HepG2 (cell line): Measurements from ENCODE around the gene CCN2. TPM values are rescaled to one million over a fixed set of nuclear protein-coding genes. Genes with fewer than 3 reads are reported as not detected.
A peak's percentile ranks its signal among the peaks of the same experiment; 100 is the strongest.

Experiments
- ASH2L ChIP-seq: fragments of 300-600, 200-600 bp; sonication (generic); IDR thresholded peaks from 2 replicates; pipeline ENCODE4 v1.7.0; 2017; ENCODE audit warnings: low read depth, mild to moderate bottlenecking, moderate library complexity, mixed read lengths, low read length; ENCODE audit not compliant: insufficient read length
- DMAP1 ChIP-seq: IDR thresholded peaks from 2 replicates; pipeline ENCODE4 v1.6.1; 2016
- FOXP1 ChIP-seq, 2 experiments: fragments of 450-650 bp in 1 of 2; IDR thresholded peaks; 2 replicates each; pipeline ENCODE4 v1.6.1; 2017 to 2018; ENCODE audit warnings: antibody characterized with exemption in 1 of 2
- NFE2L1 ChIP-seq: sonication (generic); formaldehyde crosslinking; IDR thresholded peaks from 2 replicates; pipeline ENCODE4 v1.4.0; 2020; ENCODE audit warnings: missing genetic modification reagents, mild to moderate bottlenecking, borderline replicate concordance
- NFIC ChIP-seq: IDR thresholded peaks from 2 replicates; pipeline ENCODE4 v1.6.1; 2012; ENCODE audit warnings: mild to moderate bottlenecking, low read length, inconsistent platforms
- PHB2 ChIP-seq: fragments of 450-650 bp; IDR thresholded peaks from 2 replicates; pipeline ENCODE4 v1.6.1; 2018; ENCODE audit not compliant: partially characterized antibody
- RCOR2 ChIP-seq: IDR thresholded peaks from 2 replicates; pipeline ENCODE4 v1.6.1; 2016; ENCODE audit warnings: missing biosample characterization, missing genetic modification reagents
- SNAI1 ChIP-seq: sonication (generic); formaldehyde crosslinking; IDR thresholded peaks from 2 replicates; pipeline ENCODE4 v1.5.0; 2020; ENCODE audit warnings: mild to moderate bottlenecking, missing genetic modification reagents, borderline replicate concordance
- THAP11 ChIP-seq: IDR thresholded peaks from 2 replicates; pipeline ENCODE4 v1.6.1; 2016; ENCODE audit warnings: missing biosample characterization, missing genetic modification reagents
- ZBTB42 ChIP-seq: sonication (generic); formaldehyde crosslinking; IDR thresholded peaks from 2 replicates; pipeline ENCODE4 v1.5.0; 2020; ENCODE audit warnings: mild to moderate bottlenecking, missing genetic modification reagents
- ZMYM4 ChIP-seq: sonication (generic); formaldehyde crosslinking; IDR thresholded peaks from 2 replicates; pipeline ENCODE4 v1.8.1; 2023; ENCODE audit warnings: mild to moderate bottlenecking, missing genetic modification reagents
- ZNF263 ChIP-seq: sonication (generic); formaldehyde crosslinking; IDR thresholded peaks from 2 replicates; pipeline ENCODE4 v1.4.0; 2020; ENCODE audit warnings: missing genetic modification reagents
- ZNF496 ChIP-seq: sonication (generic); formaldehyde crosslinking; IDR thresholded peaks from 2 replicates; pipeline ENCODE4 v1.8.1; 2023; ENCODE audit warnings: mild to moderate bottlenecking, moderate library complexity, missing genetic modification reagents; ENCODE audit not compliant: insufficient replicate concordance
- ZNF564 ChIP-seq: sonication (generic); formaldehyde crosslinking; IDR thresholded peaks from 2 replicates; pipeline ENCODE4 v1.8.1; 2023; ENCODE audit warnings: mild to moderate bottlenecking, missing genetic modification reagents
- polyA plus RNA-seq, 8 experiments: library from polyadenylated mRNA; depleted of rRNA in 3 of 8; stranded (reverse) in 7 of 8; unstranded in 1 of 8; fragments of >200 nt; fragmentation: Illumina TruSeq in 4 of 8; extraction: Trizol in 4 of 8; gene quantifications; 2 replicates each; pipeline versions ENCODE4 v1.2.1 to v1.2.3, GENCODE V29; 2011 to 2016; ENCODE audit warnings: low read depth in 4 of 8, missing spikeins in 1 of 8, mixed read lengths in 1 of 8; ENCODE audit not compliant: insufficient read depth in 1 of 8
- total RNA-seq, 5 experiments: library from RNA; depleted of rRNA; stranded (reverse); fragments of >200 nt; fragmentation: Illumina TruSeq; extraction: Trizol; gene quantifications; 2 replicates each; pipeline ENCODE4 v1.2.3, GENCODE V29; 2016; ENCODE audit warnings: low read depth in 1 of 5
- TF ChIP-seq, protein P1 (sequence below): fragments of 450-650 bp; IDR thresholded peaks from 2 replicates; pipeline ENCODE4 v1.6.1; 2017; ENCODE audit warnings: mild to moderate bottlenecking
- TF ChIP-seq, protein P2 (sequence below): sonication (generic); formaldehyde crosslinking; conservative IDR thresholded peaks from 2 replicates; pipeline ENCODE4 v1.4.0; 2020; ENCODE audit warnings: missing genetic modification reagents
- TF ChIP-seq, protein P3 (sequence below): sonication (generic); formaldehyde crosslinking; conservative IDR thresholded peaks from 2 replicates; pipeline ENCODE4 v1.8.1; 2023; ENCODE audit warnings: missing genetic modification reagents
- TF ChIP-seq, protein P4 (sequence below): sonication (generic); formaldehyde crosslinking; IDR thresholded peaks from 2 replicates; pipeline ENCODE4 v1.4.0; 2020; ENCODE audit warnings: missing genetic modification reagents, borderline replicate concordance

The CCN2 gene
- total and polyA plus RNA-seq, 2 of the 13 experiments (the other 11 are each of a cell fraction or from before 2014, with no cell fraction given) = 34.7 to 316 TPM

DNA sequence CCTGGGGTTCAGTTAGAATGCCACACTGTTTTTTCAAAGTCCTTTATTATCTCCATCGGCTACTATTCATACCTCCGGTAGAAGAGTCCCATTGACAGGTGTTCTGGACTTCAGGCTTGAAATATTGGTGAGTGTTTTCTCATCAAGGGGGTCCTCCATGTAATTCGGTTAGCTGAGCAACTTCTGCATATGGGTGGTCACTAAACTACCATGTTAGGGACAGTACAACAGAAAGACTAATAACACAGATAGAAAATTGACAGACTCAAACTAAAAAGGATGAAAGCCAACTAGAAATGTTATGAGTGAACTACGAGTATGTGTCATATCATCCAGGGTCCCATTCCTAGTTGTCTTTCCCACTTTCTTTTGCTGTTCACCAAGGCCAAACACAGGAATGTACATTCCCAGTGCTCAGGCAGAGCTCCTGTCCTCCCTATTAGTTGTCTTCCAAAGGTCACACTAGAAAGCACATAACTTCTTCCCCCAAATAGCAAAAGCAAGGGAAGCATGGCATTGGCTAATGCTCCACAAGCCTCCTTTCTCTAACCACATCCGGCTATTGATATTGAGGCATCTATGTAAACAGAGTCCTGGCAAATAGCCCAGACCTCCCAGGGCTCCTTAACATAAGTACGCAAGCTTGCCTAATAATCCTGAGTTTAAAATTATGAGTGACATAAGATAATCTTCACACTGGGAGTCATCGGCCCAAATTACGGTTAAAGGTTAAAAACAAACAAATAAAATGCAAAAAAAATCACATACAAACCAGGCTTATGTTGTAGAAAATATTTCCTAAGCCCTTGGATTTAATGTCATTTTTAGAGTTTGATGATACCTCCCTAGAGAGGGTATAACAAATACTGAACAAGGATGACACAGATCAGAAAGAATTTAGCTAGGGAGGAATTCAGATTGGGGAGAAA lies 13.2 kb downstream of the CCN2 start (continued):
- TF ChIP-seq THAP11 (CRISPR knock-in tag) = peak; percentile 78
- TF ChIP-seq, protein P1, sequence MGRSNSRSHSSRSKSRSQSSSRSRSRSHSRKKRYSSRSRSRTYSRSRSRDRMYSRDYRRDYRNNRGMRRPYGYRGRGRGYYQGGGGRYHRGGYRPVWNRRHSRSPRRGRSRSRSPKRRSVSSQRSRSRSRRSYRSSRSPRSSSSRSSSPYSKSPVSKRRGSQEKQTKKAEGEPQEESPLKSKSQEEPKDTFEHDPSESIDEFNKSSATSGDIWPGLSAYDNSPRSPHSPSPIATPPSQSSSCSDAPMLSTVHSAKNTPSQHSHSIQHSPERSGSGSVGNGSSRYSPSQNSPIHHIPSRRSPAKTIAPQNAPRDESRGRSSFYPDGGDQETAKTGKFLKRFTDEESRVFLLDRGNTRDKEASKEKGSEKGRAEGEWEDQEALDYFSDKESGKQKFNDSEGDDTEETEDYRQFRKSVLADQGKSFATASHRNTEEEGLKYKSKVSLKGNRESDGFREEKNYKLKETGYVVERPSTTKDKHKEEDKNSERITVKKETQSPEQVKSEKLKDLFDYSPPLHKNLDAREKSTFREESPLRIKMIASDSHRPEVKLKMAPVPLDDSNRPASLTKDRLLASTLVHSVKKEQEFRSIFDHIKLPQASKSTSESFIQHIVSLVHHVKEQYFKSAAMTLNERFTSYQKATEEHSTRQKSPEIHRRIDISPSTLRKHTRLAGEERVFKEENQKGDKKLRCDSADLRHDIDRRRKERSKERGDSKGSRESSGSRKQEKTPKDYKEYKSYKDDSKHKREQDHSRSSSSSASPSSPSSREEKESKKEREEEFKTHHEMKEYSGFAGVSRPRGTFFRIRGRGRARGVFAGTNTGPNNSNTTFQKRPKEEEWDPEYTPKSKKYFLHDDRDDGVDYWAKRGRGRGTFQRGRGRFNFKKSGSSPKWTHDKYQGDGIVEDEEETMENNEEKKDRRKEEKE = no peak
- peak; percentile 98 for TF ChIP-seq ZNF263 (CRISPR knock-in tag)
- TF ChIP-seq PHB2 = no peak
- TF ChIP-seq ZMYM4 (CRISPR knock-in tag) = peak; percentile 99
- peak; percentile 99 for TF ChIP-seq RCOR2
- TF ChIP-seq NFIC = peak; percentile 100
- peak; percentile 67 for TF ChIP-seq ASH2L
- TF ChIP-seq, protein P2, sequence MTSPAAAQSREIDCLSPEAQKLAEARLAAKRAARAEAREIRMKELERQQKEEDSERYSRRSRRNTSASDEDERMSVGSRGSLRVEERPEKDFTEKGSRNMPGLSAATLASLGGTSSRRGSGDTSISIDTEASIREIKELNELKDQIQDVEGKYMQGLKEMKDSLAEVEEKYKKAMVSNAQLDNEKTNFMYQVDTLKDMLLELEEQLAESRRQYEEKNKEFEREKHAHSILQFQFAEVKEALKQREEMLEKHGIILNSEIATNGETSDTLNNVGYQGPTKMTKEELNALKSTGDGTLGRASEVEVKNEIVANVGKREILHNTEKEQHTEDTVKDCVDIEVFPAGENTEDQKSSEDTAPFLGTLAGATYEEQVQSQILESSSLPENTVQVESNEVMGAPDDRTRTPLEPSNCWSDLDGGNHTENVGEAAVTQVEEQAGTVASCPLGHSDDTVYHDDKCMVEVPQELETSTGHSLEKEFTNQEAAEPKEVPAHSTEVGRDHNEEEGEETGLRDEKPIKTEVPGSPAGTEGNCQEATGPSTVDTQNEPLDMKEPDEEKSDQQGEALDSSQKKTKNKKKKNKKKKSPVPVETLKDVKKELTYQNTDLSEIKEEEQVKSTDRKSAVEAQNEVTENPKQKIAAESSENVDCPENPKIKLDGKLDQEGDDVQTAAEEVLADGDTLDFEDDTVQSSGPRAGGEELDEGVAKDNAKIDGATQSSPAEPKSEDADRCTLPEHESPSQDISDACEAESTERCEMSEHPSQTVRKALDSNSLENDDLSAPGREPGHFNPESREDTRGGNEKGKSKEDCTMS (CRISPR knock-in tag) = no peak
- TF ChIP-seq, protein P3, sequence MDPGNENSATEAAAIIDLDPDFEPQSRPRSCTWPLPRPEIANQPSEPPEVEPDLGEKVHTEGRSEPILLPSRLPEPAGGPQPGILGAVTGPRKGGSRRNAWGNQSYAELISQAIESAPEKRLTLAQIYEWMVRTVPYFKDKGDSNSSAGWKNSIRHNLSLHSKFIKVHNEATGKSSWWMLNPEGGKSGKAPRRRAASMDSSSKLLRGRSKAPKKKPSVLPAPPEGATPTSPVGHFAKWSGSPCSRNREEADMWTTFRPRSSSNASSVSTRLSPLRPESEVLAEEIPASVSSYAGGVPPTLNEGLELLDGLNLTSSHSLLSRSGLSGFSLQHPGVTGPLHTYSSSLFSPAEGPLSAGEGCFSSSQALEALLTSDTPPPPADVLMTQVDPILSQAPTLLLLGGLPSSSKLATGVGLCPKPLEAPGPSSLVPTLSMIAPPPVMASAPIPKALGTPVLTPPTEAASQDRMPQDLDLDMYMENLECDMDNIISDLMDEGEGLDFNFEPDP = 0 out of 2 replicates have a peak, but pooled peaks have one; percentile 49
- TF ChIP-seq NFE2L1 (CRISPR knock-in tag) = no peak
- peak; percentile 80 for TF ChIP-seq FOXP1 (IDR thresholded peaks at IDR 0.05)
- TF ChIP-seq FOXP1 (CRISPR knock-in tag; IDR thresholded peaks at IDR 0.05) = peak; percentile 93
- TF ChIP-seq ZBTB42 (CRISPR knock-in tag) = no peak
- TF ChIP-seq SNAI1 (CRISPR knock-in tag) = no peak
- TF ChIP-seq DMAP1 = peak; percentile 43; the same call in 1 of the 2 replicates
- no peak for TF ChIP-seq ZNF496 (CRISPR knock-in tag)
- TF ChIP-seq ZNF564 (CRISPR knock-in tag) = no peak
- TF ChIP-seq, protein P4, sequence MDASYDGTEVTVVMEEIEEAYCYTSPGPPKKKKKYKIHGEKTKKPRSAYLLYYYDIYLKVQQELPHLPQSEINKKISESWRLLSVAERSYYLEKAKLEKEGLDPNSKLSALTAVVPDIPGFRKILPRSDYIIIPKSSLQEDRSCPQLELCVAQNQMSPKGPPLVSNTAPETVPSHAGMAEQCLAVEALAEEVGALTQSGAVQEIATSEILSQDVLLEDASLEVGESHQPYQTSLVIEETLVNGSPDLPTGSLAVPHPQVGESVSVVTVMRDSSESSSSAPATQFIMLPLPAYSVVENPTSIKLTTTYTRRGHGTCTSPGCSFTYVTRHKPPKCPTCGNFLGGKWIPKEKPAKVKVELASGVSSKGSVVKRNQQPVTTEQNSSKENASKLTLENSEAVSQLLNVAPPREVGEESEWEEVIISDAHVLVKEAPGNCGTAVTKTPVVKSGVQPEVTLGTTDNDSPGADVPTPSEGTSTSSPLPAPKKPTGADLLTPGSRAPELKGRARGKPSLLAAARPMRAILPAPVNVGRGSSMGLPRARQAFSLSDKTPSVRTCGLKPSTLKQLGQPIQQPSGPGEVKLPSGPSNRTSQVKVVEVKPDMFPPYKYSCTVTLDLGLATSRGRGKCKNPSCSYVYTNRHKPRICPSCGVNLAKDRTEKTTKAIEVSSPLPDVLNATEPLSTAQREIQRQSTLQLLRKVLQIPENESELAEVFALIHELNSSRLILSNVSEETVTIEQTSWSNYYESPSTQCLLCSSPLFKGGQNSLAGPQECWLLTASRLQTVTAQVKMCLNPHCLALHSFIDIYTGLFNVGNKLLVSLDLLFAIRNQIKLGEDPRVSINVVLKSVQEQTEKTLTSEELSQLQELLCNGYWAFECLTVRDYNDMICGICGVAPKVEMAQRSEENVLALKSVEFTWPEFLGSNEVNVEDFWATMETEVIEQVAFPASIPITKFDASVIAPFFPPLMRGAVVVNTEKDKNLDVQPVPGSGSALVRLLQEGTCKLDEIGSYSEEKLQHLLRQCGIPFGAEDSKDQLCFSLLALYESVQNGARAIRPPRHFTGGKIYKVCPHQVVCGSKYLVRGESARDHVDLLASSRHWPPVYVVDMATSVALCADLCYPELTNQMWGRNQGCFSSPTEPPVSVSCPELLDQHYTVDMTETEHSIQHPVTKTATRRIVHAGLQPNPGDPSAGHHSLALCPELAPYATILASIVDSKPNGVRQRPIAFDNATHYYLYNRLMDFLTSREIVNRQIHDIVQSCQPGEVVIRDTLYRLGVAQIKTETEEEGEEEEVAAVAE (CRISPR knock-in tag) = peak; percentile 94
